K562 (cell line): ENCODE results near the gene NDUFA6. TPM values are rescaled to one million over a fixed set of nuclear protein-coding genes. Genes with fewer than 3 reads are reported as not detected.
A peak's percentile ranks its signal among the peaks of the same experiment; 100 is the strongest.

Source experiments
- HMG20A ChIP-seq: fragments of 450-650 bp; formaldehyde crosslinking; conservative IDR thresholded peaks from 2 replicates; pipeline ENCODE4 v1.4.0; 2020; ENCODE audit warnings: mild to moderate bottlenecking, mixed read lengths
- HMG20B ChIP-seq: fragments of 250-450 bp; sonication (Bioruptor Pico); IDR thresholded peaks from 2 replicates; pipeline ENCODE4 v1.5.0; 2021; ENCODE audit warnings: mild to moderate bottlenecking
- HNRNPUL1 ChIP-seq: fragments of 200-400 bp; formaldehyde crosslinking; IDR thresholded peaks from 2 replicates; pipeline ENCODE4 v1.6.1; 2017; ENCODE audit warnings: low read length
- KAT2B ChIP-seq: IDR thresholded peaks from one replicate; pipeline ENCODE4 v1.6.1; 2012; ENCODE audit warnings: low read depth, mild to moderate bottlenecking, control low read depth, inconsistent platforms, low read length, moderate library complexity
- MAFG ChIP-seq: fragments of 450-650 bp; conservative IDR thresholded peaks from 2 replicates; pipeline ENCODE4 v1.6.1; 2016; ENCODE audit warnings: missing genetic modification characterization, missing compliant biosample characterization
- POLR2A ChIP-seq: fragments of 450-650 bp; conservative IDR thresholded peaks from 2 replicates; pipeline ENCODE4 v1.6.1; 2016
- POLR2AphosphoS2 ChIP-seq: IDR thresholded peaks from 2 replicates; pipeline ENCODE4 v1.6.1; 2012; ENCODE audit warnings: low read length, improper control_type of control experiment
- PTRF ChIP-seq: fragments of 450-650 bp; IDR thresholded peaks from 2 replicates; pipeline ENCODE4 v1.6.1; 2016; ENCODE audit warnings: mild to moderate bottlenecking, missing genetic modification characterization, missing compliant biosample characterization
- SMARCE1 ChIP-seq: fragments of 450-650 bp; IDR thresholded peaks from 2 replicates; pipeline ENCODE4 v1.7.1; 2016; ENCODE audit warnings: mild to moderate bottlenecking
- SP1 ChIP-seq: sonication (generic); formaldehyde crosslinking; IDR thresholded peaks from 2 replicates; pipeline ENCODE4 v1.8.1; 2022; ENCODE audit warnings: mild to moderate bottlenecking, missing genetic modification reagents
- ZNF444 ChIP-seq: fragments of 250-450 bp; sonication (Bioruptor Pico); IDR thresholded peaks from 2 replicates; pipeline ENCODE4 v1.4.0; 2020; ENCODE audit warnings: mild to moderate bottlenecking, moderate library complexity
- ZNF785 ChIP-seq: fragments of 250-450 bp; sonication (Bioruptor Pico); IDR thresholded peaks from 2 replicates; pipeline ENCODE4 v1.4.0; 2020; ENCODE audit warnings: mild to moderate bottlenecking
- polyA plus RNA-seq, 8 experiments: library from polyadenylated mRNA; depleted of rRNA in 4 of 8; stranded (reverse) in 5 of 8; unstranded in 3 of 8; fragments of >200 nt; fragmentation: Nextera tagmentation in 2 of 8; fragmentation: Illumina TruSeq in 1 of 8; extraction: Ambion mirVana in 2 of 8; extraction: Trizol in 1 of 8; gene quantifications; 2 replicates each; pipeline versions ENCODE4 v1.2.1 to v1.2.3, GENCODE V29; 2011 to 2014; ENCODE audit warnings: inconsistent platforms in 1 of 8, missing spikeins in 1 of 8
- total RNA-seq, 7 experiments: library from RNA; depleted of rRNA in 6 of 7; stranded (reverse); fragments of >200 nt in 6 of 7; fragmentation: Illumina TruSeq in 2 of 7; extraction: Trizol in 2 of 7; gene quantifications; 2 replicates each; pipeline versions ENCODE4 v1.2.1 to v1.2.3, GENCODE V29; 2011 to 2021; ENCODE audit warnings: low replicate concordance in 1 of 7
- TF ChIP-seq, protein P1 (sequence below): fragments of 450-650 bp; IDR thresholded peaks from 2 replicates; pipeline ENCODE4 v1.6.1; 2016; ENCODE audit warnings: low read depth
- TF ChIP-seq, protein P2 (sequence below): fragments of 250-450 bp; sonication (Bioruptor Pico); IDR thresholded peaks from 2 replicates; pipeline ENCODE4 v1.4.0; 2020; ENCODE audit warnings: borderline replicate concordance
- TF ChIP-seq, protein P3 (sequence below): sonication (generic); formaldehyde crosslinking; IDR thresholded peaks from 2 replicates; pipeline ENCODE4 v1.8.0; 2023; ENCODE audit warnings: mild to moderate bottlenecking, missing genetic modification reagents

Gene NDUFA6
- total and polyA plus RNA-seq, 9 of the 15 experiments (the other 6 are each of a cell fraction or from before 2014, with no cell fraction given): 90.0 to 474 (median 128) TPM

DNA sequence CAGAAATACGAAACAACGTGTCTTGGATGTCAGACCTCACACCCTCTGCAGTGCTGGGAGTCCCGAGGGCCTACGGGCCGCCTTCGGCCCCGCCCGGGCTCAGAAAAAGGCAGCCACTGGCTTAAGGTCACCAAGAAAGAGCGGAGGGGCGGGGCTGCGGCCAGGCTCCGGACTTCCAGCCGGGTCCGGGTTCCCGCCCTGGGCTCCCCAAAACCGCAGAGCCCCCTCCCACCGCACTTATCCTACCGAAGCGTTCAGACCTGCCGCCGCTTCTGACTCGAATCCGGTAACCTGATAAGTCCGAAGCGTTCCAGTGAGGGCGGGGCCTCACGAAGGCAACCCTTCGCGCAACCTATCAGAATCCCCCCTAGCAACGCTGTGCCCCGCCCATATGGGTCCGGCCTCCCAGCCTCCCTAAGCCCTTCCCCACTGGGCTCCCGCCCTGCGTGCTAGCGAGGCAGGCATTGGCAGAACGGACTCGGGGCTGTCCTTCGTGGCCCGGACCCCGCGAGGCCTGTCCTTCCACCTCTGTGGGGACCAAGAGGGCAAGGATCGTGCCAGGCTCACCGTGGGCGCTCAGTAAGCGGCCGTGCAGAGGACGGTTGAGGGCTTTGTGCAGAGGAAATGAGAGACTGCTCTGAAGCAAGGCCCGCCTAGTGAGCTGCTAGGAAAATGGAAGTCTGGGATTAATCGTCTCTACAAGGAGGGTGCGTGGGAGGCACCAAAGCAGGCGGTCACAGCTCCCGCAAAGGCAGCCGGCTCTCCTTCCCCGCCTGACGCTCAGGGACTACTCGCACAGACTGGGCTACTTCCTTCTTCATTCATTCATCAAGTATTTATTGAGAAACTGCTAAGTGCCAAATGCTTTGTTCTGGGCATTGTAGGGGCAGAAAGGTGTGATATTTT lies 19.8 kb downstream of the NDUFA6 start, which contains the start of gene NAGA (continued):
- TF ChIP-seq, protein P1, sequence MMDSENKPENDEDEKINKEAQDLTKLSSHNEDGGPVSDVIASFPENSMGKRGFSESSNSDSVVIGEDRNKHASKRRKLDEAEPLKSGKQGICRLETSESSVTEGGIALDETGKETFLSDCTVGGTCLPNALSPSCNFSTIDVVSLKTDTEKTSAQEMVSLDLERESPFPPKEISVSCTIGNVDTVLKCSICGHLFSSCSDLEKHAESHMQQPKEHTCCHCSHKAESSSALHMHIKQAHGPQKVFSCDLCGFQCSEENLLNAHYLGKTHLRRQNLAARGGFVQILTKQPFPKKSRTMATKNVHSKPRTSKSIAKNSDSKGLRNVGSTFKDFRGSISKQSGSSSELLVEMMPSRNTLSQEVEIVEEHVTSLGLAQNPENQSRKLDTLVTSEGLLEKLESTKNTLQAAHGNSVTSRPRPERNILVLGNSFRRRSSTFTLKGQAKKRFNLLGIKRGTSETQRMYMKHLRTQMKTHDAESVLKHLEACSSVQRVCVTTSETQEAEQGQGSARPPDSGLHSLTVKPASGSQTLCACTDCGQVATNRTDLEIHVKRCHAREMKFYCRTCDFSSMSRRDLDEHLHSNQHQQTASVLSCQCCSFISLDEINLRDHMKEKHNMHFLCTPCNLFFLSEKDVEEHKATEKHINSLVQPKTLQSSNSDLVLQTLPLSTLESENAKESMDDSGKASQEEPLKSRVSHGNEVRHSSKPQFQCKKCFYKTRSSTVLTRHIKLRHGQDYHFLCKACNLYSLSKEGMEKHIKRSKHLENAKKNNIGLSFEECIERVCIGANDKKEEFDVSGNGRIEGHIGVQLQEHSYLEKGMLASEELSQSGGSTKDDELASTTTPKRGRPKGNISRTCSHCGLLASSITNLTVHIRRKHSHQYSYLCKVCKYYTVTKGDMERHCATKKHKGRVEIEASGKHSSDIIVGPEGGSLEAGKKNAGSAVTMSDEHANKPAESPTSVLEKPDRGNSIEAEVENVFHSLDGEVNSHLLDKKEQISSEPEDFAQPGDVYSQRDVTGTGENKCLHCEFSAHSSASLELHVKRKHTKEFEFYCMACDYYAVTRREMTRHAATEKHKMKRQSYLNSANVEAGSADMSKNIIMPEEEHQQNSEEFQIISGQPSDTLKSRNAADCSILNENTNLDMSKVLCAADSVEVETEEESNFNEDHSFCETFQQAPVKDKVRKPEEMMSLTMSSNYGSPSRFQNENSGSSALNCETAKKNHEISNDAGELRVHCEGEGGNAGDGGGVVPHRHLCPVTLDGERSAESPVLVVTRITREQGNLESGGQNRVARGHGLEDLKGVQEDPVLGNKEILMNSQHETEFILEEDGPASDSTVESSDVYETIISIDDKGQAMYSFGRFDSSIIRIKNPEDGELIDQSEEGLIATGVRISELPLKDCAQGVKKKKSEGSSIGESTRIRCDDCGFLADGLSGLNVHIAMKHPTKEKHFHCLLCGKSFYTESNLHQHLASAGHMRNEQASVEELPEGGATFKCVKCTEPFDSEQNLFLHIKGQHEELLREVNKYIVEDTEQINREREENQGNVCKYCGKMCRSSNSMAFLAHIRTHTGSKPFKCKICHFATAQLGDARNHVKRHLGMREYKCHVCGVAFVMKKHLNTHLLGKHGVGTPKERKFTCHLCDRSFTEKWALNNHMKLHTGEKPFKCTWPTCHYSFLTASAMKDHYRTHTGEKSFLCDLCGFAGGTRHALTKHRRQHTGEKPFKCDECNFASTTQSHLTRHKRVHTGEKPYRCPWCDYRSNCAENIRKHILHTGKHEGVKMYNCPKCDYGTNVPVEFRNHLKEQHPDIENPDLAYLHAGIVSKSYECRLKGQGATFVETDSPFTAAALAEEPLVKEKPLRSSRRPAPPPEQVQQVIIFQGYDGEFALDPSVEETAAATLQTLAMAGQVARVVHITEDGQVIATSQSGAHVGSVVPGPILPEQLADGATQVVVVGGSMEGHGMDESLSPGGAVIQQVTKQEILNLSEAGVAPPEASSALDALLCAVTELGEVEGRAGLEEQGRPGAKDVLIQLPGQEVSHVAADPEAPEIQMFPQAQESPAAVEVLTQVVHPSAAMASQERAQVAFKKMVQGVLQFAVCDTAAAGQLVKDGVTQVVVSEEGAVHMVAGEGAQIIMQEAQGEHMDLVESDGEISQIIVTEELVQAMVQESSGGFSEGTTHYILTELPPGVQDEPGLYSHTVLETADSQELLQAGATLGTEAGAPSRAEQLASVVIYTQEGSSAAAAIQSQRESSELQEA: no peak
- TF ChIP-seq HNRNPUL1: no peak
- TF ChIP-seq ZNF785 (CRISPR knock-in tag): no peak
- no peak for TF ChIP-seq PTRF (tag)
- peak; percentile 84 for TF ChIP-seq POLR2A
- TF ChIP-seq, protein P2, sequence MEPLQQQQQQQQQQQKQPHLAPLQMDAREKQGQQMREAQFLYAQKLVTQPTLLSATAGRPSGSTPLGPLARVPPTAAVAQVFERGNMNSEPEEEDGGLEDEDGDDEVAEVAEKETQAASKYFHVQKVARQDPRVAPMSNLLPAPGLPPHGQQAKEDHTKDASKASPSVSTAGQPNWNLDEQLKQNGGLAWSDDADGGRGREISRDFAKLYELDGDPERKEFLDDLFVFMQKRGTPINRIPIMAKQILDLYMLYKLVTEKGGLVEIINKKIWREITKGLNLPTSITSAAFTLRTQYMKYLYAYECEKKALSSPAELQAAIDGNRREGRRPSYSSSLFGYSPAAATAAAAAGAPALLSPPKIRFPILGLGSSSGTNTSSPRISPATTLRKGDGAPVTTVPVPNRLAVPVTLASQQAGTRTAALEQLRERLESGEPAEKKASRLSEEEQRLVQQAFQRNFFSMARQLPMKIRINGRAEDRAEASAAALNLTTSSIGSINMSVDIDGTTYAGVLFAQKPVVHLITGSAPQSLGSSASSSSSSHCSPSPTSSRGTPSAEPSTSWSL (CRISPR knock-in tag): no peak
- TF ChIP-seq KAT2B: no peak
- TF ChIP-seq, protein P3, sequence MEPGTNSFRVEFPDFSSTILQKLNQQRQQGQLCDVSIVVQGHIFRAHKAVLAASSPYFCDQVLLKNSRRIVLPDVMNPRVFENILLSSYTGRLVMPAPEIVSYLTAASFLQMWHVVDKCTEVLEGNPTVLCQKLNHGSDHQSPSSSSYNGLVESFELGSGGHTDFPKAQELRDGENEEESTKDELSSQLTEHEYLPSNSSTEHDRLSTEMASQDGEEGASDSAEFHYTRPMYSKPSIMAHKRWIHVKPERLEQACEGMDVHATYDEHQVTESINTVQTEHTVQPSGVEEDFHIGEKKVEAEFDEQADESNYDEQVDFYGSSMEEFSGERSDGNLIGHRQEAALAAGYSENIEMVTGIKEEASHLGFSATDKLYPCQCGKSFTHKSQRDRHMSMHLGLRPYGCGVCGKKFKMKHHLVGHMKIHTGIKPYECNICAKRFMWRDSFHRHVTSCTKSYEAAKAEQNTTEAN: no peak
- TF ChIP-seq ZNF444 (CRISPR knock-in tag): no peak
- TF ChIP-seq HMG20B: no peak
- no peak for TF ChIP-seq HMG20A (CRISPR knock-in tag)
- TF ChIP-seq SP1: peak; percentile 85
- no peak for TF ChIP-seq MAFG
- no peak for TF ChIP-seq POLR2AphosphoS2
- peak; percentile 43; the same call in 1 of the 2 replicates for TF ChIP-seq SMARCE1
